Stimulated activated CD8-positive, alpha-beta memory T cell treated with anti-CD3 and anti-CD28 coated beads, Interleukin-2, amount 100 ng/mL, for 1 hour (primary cell): ENCODE results near the gene TOMM20L.
A peak's percentile ranks its signal among the peaks of the same experiment; 100 is the strongest.

Experiments
- DNase-seq, 2 donors: peaks; one replicate each; pipeline ENCODE4 v3.0.0-alpha.2; 2020; ENCODE audit warnings: low read depth in 2 of 2

TOMM20L gene

GRCh38 chr14:58427281-58428117 is 31.8 kb downstream of the TOMM20L start, which contains the start of the genes KIAA0586 and TIMM9:
TSS of gene KIAA0586 (plus strand) at chr14:58427719. CDS start at chr14:58428265, 546 bp downstream.
TSS of gene TIMM9 (minus strand) at chr14:58427531. CDS start at chr14:58411945, 15,586 bp downstream.
- DNase-seq = peak; percentile 89 to 90

- no peak for DNase-seq
Measured at GRCh38 chr14:58428118-58428683, 32.5 kb downstream of the TOMM20L start.

GRCh38 chr14:58430156-58430555 is 34.4 kb downstream of the TOMM20L start:
- DNase-seq = no peak

GRCh38 chr14:58439476-58439875 is 43.7 kb downstream of the TOMM20L start:
- no peak for DNase-seq

- DNase-seq = no peak
Measured at GRCh38 chr14:58444627-58445026, 48.9 kb downstream of the TOMM20L start.

- no peak for DNase-seq
Measured at GRCh38 chr14:58455593-58456265, 60.0 kb downstream of the TOMM20L start.
